Measurements from ENCODE around the gene CISH.

DNA sequence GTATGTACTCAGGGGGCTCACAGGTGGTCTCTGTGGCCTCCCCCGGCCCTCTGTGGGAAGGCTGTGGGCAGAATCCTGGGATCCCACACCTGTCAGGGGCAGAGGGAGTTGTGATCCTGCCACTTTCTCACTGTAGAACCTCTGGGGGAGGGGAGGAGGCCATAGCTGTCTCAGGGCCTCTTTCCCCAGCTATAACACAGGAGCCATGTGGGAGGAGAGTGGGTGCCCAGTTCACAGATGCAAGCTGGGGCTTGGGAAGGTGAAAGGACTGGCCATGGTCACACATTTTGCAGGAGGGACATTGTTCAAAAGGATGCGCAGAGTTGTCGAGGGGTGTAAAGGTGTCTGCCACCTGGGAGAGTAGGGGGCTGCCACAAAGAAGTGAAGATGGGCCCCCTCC is 17.0 kb upstream of the CISH start:
- TF ChIP-seq, protein P1, sequence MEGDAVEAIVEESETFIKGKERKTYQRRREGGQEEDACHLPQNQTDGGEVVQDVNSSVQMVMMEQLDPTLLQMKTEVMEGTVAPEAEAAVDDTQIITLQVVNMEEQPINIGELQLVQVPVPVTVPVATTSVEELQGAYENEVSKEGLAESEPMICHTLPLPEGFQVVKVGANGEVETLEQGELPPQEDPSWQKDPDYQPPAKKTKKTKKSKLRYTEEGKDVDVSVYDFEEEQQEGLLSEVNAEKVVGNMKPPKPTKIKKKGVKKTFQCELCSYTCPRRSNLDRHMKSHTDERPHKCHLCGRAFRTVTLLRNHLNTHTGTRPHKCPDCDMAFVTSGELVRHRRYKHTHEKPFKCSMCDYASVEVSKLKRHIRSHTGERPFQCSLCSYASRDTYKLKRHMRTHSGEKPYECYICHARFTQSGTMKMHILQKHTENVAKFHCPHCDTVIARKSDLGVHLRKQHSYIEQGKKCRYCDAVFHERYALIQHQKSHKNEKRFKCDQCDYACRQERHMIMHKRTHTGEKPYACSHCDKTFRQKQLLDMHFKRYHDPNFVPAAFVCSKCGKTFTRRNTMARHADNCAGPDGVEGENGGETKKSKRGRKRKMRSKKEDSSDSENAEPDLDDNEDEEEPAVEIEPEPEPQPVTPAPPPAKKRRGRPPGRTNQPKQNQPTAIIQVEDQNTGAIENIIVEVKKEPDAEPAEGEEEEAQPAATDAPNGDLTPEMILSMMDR (IDR thresholded peaks at IDR 0.05), result no peak
- TF ChIP-seq, protein P2, sequence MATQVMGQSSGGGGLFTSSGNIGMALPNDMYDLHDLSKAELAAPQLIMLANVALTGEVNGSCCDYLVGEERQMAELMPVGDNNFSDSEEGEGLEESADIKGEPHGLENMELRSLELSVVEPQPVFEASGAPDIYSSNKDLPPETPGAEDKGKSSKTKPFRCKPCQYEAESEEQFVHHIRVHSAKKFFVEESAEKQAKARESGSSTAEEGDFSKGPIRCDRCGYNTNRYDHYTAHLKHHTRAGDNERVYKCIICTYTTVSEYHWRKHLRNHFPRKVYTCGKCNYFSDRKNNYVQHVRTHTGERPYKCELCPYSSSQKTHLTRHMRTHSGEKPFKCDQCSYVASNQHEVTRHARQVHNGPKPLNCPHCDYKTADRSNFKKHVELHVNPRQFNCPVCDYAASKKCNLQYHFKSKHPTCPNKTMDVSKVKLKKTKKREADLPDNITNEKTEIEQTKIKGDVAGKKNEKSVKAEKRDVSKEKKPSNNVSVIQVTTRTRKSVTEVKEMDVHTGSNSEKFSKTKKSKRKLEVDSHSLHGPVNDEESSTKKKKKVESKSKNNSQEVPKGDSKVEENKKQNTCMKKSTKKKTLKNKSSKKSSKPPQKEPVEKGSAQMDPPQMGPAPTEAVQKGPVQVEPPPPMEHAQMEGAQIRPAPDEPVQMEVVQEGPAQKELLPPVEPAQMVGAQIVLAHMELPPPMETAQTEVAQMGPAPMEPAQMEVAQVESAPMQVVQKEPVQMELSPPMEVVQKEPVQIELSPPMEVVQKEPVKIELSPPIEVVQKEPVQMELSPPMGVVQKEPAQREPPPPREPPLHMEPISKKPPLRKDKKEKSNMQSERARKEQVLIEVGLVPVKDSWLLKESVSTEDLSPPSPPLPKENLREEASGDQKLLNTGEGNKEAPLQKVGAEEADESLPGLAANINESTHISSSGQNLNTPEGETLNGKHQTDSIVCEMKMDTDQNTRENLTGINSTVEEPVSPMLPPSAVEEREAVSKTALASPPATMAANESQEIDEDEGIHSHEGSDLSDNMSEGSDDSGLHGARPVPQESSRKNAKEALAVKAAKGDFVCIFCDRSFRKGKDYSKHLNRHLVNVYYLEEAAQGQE (IDR thresholded peaks at IDR 0.05; ENCODE audit: insufficient read depth in 1 of 2, low read depth in 2 of 2, low read length in 1 of 2), result no peak
